Activated CD4-positive, CD25-positive, alpha-beta regulatory T cell treated with anti-CD3 and anti-CD28 coated beads, Interleukin-2, amount 50 U/mL, for 24 hours (primary cell): ENCODE data around the gene CAMSAP2.
A peak's percentile ranks its signal among the peaks of the same experiment; 100 is the strongest.
"Not testable (repeated sequence)": the region's sequence is repeated elsewhere in the genome, so short reads cannot be mapped to it uniquely, and the experiment has no call there.

ENCODE experiments used
- ATAC-seq, 2 donors: fragments of 150-1000 bp; cut with Tn5 transposase; one replicate each; pipeline ENCODE4 v1.10.0; 2021; ENCODE audit warnings: mild to moderate bottlenecking in 1 of 2, moderate library complexity in 1 of 2

CAMSAP2 gene

DNA sequence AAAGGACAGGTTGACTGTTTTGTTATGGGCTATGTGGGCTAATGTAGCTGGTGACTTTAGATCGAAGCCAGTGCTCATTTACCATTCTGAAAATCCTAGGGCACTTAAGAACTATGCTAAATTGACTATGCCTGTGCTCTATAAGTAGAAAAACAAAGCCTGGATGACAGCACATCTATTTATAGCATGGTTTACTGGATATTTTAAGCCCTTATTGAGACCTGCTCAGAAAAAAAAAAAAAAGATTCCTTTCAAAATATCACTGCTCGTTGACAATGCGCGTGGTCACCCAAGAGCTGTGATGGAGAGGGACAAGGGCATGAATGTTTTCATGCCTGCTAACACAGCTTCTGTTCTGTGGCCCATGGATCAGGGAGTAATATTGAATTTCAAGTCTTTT is 48.1 kb downstream of the CAMSAP2 start:
- no peak for ATAC-seq

DNA sequence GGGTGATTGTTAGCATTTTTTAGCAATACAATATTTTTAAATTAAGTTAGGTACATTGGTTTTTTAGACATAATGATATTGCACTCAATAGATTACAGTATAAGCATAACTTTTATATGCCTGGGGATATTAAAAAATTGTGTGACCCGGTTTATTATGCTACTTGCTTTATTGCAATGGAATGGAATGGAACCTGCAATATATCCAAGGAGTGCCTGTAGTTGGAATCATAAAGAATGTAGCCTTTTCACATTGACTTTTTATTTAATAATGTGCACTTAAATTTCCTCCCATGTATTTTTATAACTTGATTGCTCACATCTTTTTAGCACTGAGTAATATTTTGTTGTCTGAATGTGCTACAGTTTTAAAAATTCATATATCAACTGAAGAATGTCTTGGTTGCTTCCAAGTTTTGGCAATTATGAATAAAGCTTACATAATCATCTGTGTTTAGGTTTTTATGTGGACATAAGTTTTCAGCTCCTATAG is 49.2 kb downstream of the CAMSAP2 start:
- no peak for ATAC-seq

DNA sequence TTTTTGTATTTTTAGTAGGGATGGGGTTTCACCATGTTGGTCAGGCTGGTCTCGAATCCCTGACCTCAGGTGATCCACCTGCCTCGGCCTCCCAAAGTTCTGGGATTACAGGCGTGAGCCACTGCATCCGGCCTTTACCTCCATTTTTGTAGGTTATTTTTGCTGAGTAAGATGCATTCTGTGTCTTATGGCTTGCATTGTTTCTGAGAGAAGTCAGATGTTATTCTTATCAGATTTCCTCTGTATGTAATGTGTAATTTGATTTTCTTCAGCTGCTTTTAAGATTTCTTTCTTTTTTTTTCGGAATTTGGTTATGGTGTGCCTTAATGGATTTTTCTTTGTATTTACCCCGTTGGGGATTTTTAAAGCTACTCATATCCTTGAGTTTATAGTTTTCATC is 52.3 kb downstream of the CAMSAP2 start:
- ATAC-seq: not testable (repeated sequence)

DNA sequence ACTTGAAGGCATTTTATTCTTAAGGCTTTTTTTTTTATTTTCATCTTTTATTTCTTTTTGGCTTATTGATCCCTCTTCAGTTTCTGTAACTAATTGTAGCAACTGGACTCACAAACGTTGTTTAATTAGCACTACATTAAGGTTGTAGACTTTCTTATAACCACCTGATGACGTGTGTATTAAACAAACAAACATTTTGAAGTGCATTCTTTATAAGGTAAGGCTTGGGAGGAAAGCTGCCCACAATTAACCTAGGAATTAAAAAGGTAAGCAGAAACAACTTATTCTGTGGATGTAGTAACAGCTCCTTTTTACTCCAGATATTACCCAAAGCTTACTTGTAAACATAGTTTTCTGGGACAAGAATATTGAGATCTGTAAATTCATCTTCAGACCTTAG is 55.0 kb downstream of the CAMSAP2 start:
- no peak for ATAC-seq

DNA sequence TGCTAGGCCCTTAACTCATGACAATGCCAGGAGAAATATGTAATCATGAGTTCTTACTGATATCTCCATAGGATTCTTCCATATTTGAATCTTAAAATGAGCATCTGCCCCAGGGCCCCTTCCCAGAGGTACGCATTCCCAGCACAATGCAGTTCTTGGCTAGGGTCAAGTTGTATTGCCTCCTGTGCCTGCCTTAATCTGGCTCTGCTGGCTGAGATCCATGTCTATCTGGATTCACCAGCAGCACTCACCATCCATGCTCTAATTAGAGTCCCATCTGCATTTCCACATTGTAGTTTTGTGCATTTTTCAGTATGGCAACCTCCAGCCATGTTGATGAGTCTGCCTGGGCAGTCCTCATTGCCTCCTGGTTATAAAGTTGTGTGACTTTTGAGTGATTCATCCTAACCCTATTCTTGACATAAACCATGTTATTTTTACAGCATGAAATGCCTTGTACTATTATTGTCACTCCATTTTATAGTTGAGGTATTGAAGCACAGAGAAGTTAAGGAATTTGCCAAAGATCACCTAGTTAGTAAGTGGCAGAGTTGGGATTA is 55.9 kb downstream of the CAMSAP2 start:
- no peak for ATAC-seq

DNA sequence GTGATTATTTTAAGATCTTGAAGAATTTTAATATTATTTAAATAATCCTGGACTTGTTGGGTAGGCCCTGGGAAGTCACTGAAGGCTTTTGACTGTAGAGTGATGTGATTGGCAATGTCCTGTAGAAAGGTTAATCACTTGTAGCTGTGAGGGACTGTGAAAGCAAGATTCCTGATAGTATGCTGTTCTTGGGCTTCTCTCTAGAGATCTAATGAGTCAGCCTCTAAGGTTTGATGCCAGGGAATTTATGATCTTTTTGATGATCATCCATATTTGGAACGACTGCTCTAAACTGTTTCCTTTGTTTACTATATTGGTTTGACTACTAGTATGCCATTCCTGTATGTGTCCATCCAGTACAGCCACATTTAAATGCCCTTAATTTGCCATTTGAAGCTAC is 56.5 kb downstream of the CAMSAP2 start:
- ATAC-seq: no peak

DNA sequence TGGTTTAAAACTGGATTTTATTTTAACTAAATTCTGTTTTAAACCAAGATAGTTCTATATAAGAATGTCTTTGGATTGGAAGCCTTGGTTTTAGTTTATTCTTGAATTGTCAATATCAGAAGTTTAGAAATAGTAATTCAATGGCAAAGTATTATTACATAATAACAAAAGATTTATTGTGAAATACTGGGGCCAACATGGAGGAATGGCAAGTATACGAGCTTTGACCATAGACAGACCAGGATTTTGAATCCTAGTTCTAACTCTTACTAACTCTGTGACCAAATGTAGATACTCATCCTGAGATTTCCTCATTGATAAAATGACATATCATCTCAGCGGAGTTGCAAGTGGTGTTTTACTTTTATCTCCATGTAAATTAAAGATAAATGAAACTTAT is 63.3 kb downstream of the CAMSAP2 start:
- no peak for ATAC-seq

DNA sequence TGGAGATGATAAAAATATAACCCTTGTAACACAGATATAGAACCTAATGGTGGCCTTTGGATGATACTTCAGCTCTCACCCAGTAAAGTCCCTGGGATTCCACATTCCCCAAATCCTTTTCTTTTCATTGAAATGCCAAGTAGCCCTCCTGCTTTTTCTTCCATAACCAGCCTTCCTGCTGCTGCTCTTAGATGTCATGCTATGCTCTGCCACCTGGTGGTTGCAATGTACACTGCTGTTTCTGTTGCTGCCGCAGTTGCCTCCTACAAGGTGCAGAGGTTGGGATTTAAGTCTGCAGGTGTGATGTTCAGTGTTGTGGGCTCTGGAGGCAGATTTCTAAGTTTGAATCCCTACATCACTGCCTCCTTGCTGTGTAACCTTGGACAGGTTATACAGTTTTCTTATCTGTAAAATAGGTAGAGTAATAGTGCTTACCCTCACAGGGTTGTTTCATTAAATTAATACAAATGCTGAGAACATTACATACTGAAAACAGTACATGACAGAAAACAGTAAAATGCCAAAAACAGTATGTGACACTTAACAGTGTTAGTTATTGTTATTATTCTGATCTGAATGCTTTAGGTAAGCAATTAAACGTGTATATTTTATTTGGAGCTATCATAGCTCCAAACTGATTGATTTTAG is 64.3 kb downstream of the CAMSAP2 start:
- ATAC-seq: peak; percentile 64 to 71

DNA sequence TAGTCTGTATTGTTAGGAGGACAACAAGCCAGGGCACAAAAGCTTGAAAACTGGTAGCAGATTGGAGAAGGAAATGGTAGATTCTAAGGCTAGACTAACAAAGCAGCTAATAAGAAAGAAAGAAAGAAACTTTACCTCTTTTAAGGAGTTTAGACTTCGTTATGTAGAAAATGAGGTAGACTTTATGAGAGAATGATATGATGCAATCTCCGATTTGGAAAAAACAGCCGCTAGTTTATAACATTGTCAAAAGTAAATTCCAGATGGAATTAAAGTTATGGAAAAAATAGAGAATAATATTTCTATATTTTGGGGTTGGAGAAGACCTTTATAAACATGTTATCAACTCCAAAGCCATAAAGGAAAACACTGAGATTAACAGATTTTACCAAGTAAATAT is 67.0 kb downstream of the CAMSAP2 start:
- no peak for ATAC-seq

DNA sequence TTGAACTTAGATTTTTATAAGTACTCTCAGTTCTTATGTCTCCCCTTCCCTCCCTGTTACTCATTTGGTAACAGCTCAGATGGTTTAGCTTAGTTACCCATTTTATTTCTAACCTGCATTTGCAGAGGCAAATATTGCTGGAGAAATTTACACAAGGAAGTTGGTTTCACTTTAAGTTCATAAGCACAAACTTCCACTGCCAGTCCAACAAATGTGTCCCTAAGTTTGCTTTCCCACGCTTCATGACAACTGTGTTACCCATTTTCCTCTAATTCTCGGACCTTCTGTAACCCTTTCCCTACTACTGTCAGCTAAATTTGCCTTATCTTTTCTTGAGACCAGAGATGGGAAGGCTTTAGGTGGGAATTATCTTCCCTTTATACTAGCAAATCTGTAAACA is 70.2 kb downstream of the CAMSAP2 start:
- no peak for ATAC-seq

DNA sequence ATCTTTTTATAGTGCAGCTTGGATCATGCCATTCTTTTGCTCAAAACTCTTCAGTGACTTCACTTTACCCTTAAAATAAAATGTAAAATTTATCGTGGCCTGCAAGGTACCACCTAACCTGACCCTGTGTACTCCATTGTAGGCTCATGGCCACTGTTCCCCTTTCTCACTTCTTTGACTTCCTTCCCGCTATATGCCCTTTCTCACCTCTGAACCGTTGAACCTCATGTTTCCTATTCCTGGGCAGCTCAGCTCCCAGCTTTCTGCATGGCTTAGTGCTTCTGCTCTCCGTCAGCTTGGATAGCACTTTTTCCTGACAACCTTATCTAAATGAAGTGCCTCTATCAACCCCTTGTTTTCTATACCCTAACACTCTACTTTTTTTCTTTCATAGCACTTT is 73.0 kb downstream of the CAMSAP2 start:
- no peak for ATAC-seq

DNA sequence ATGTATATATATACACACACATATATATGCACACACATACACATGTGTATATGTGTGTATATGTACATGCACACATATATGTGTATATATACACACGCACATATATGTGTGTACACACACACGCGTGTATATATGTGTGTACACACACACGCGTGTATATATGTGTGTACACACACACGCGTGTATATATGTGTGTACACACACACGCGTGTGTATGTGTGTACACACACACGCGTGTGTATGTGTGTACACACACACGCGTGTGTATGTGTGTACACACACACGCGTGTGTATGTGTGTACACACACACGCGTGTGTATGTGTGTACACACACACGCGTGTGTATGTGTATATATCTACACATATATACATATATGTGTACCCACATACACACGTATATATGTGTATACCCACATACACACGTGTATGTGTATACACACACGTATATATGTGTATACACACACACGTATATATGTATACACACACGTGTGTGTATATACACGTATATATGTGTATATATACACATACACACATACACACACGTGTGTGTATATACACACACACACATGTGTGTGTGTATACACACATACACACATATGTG is 78.0 kb downstream of the CAMSAP2 start:
- not testable (repeated sequence) for ATAC-seq

DNA sequence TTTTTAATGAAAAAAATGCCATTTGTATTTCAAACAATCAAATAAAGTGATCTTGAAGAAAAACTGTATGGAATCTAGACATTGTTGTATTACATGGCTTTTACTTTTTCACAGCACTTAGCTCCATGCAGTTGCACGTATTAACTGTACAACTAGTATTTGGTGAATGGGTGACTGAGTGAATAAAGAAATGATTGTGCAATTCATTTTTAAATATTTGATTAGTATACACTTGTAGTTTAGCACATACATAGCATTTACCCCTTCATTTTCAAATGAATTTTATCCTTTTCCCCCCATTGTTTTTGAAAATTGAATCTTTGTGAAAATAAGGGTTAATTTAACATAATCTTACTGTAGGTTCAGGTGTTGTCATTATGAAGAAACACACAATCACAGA is 79.6 kb downstream of the CAMSAP2 start:
- ATAC-seq: no peak

DNA sequence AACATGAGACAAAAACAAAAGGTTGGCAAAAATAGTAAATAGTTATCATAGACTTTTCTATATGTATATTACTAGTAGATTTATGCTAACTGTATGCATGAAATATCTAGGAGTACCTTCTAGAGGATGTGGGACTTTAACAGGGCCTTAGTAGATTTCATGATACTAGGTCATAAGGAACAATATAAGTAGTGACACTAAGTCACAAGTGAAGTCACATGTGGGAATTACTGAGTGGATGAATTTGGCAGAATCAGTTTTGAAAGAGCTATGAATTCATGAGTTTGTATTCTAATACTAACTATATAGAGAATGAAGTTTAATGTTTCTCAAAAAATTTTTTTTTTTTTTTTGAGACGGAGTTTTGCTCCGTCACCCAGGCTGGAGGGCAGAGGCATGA is 81.0 kb downstream of the CAMSAP2 start:
- no peak for ATAC-seq

DNA sequence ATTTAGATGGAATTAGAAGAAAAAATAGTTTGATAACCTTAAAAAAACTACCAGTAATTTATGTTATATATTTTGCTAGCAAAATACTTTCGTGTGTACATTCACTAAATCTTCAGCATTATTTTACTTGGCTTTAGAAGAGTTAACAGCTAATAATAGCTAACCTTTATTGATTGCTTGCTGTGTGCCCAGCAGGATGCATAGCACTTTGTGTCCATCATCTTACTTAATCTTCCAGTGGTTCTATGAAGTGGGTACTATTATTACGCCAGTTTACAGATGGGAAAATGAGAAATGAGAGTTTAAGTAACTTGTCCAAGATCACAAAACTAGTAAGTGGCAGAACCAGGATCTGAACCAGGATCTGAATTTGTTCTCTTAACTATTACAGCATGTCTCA is 92.4 kb downstream of the CAMSAP2 start:
- ATAC-seq: no peak

DNA sequence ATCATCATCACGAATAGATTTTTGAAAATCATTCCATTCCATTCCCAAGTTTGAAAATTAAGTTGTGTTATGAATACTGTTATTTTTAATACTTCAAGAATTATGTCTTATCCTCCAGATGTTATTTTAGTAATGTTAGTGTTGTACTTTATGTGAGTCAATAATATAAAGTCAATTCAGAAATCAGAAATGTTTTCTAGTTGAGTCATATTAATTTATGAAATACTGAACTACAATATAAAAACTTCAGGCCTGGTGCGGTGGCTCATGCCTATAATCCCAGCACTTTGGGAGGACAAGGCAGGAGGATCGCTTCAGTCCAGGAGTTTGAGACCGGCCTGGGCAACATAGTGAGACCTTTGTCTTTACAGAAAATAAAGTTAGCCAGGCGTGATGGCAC is 95.7 kb downstream of the CAMSAP2 start:
- ATAC-seq: no peak

DNA sequence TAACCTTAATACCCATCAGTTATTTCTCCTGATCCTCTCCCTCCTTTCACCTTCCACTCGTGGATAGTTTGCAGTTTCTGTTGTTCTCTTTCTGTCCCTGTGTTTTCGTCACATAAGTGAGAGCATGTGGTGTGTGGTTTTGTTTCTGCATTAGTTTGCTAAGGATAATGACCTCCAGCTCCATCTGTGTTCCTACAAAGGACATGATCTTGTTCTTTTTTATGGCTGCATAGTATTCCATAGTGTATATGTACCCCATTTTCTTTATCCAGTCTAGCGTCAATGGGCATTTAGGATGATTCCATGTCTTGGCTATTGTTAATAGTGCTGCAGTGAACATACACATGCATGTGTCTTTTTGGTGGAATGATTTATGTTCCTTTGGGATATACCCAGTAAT is 97.5 kb downstream of the CAMSAP2 start:
- ATAC-seq: no peak

DNA sequence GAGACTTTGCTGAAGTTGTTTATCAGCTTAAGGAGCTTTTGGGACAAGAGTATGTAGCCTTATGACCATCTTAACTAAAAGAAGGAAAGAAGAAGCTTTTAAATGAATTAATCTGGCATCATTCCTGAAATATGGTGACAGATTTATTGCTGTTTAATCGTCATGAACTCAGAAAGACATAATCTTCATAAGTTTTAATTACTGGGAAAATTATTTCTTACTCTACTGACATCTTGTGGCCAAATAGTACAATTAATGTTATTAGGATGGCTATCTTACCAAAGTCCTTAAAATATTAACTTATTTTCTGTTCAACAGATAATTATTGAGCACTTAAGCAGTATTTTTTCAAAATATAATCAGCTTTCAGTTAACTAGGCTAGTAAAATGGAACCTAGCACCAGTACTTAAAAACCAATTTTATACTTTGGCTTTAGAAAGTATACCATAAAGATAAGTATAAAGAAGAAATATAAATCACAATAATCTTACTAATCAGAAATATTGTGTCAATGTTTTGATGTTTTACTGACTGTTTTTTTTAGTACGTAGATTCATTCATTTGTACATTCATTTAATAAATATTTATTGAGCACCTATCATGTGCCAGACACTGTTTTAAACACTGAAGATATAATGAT is 99.4 kb downstream of the CAMSAP2 start:
- ATAC-seq: no peak

DNA sequence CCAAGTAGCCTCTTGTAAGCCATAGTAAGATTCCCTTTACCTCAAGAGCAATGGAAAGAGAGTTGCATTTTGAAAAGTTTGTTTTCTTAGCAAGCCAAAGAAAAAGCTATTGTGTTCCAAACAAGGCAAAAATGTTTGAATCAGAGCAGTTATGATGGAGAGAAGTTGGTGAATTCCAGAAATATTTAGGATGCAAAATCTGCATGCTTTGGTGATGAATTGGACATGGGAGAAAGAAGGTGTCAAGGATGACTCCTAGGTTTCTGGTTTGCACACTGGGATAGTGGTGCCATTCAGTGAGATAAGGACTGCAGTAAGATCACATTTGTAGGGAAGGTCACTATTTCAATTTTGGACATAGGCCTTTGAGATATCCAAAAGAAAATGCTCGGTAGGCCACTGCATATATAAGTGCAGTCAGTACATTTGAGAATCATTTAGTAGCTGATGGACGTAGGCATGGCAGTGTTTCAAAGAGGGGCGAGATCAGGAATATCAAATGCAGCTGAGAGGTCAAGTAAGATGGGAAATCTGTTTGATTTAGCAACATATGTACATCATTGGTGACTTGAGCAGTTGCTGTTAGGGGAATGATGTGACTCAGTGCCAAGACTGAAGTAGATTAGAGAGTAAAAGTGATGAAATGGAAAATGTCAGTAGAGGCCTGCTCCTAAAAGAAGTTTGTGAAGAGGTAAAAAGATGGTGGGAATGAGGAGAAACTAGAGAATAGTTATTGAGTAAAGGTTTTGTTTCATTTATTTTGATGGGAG is 100.2 kb downstream of the CAMSAP2 start:
- no peak for ATAC-seq

DNA sequence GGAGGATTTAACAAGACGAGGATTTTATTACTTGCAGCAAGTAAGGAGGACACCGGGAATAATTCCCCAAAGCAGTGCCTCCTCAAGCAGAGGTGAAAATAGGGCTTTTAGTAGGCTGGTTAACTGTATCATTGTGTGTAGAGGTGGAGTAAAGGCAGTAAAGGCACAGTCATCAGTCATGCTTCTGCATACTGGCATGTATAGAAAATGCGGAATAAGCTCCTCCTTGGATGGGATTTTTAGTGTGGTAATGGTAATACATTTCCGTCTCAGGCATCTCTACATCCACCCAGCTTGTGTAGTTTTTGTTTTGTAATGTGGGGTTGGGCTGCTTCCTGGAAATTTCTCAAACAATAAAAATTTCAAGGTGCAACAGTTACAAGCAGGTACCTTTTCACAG is 106.7 kb downstream of the CAMSAP2 start:
- ATAC-seq: no peak

DNA sequence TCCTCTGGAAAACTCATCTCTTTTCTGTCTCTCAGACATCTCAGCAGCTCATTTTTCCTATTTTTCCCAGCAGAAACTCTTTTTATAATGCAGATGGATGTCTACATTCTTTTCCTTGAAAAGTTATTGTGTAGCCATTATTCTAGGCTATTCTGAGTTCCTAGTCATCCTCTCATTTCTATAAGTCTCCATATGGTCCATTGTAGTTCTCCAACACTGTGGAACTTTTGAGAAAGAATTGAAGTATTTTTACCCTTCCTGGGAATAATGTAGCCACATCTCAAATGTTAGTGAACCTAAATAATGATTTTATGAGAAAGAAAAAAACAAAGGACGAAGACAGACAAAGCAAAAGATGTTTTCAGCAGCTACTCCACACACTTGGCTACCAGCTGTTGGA is 107.7 kb downstream of the CAMSAP2 start:
- no peak for ATAC-seq

DNA sequence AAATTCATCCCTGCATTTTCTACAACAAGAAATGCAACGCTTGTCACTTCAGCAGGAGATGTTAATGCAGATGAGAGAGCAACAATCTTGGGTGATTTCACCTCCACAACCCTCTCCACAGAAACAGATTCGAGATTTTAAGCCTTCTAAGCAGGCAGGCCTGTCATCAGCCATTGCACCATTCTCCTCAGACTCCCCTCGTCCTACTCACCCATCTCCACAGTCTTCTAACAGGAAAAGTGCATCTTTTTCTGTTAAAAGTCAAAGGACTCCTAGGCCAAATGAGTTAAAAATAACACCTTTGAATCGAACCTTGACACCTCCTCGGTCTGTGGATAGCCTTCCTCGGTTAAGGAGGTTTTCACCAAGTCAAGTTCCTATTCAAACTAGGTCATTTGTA is 110.7 kb downstream of the CAMSAP2 start:
- no peak for ATAC-seq

DNA sequence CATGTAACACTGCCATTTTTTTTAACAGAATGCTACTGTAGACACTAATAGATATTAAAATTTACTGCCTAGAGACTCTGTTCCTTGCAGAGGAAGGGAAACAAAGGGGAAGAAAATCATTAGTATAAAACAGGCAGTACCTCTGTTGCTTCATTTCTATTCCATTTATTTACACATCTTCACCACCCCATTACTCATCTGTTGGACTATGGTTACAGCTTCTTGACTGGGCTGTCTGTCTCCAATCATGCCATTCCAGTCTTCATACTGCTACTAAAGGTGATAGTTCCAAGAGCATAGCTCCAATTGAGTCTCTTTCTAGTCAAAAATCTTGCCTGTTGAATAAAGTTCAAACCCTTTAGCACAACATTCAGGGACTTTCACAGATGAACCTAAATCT is 111.9 kb downstream of the CAMSAP2 start:
- ATAC-seq: no peak
